Transverse colon (tissue), 4 donors: Measurements from ENCODE around the gene CIT.

Experiments
- POLR2A ChIP-seq: fragments of 450-650 bp; IDR thresholded peaks from one replicate; pipeline ENCODE4 v1.6.1; 2016; ENCODE audit warnings: antibody characterized with exemption, mild to moderate bottlenecking, moderate library complexity
- POLR2AphosphoS5 ChIP-seq, 3 donors: sonication (generic); formaldehyde crosslinking; IDR thresholded peaks; one replicate each; pipeline ENCODE4 v1.6.1; 2016; ENCODE audit warnings: antibody characterized with exemption in 3 of 3
- TF ChIP-seq, protein P1 (sequence below), 5 experiments: fragments of 200-600 bp in 3 of 5; fragments of 450-650 bp in 2 of 5; sonication (generic) in 3 of 5; IDR thresholded peaks; 1 replicate in 2 of 5; 2 replicates in 3 of 5; pipeline ENCODE4 v1.5.1; 2016 to 2017; ENCODE audit warnings: antibody characterized with exemption in 5 of 5, inconsistent platforms in 3 of 5, mild to moderate bottlenecking in 2 of 5, moderate library complexity in 1 of 5

DNA sequence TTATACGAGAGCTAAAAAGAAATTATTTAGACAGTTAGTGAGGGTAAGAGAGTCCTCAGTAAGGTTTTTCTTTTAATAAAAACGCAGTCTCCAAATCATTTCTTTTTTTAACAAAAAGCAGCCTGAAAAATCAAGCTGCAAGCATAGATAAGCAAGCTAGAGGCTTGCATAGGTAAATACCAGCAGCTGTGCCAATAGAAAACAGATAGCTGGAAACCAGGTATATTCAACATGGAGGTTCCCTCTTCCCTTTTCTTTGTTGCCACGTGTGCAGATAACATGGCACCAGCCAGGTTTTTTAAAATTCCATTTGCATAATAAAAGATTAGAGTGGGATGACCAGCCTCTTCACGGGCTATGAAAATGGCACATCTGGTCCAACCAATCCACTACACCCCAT, 215.2 kb downstream of the CIT start:
- TF ChIP-seq, protein P1, sequence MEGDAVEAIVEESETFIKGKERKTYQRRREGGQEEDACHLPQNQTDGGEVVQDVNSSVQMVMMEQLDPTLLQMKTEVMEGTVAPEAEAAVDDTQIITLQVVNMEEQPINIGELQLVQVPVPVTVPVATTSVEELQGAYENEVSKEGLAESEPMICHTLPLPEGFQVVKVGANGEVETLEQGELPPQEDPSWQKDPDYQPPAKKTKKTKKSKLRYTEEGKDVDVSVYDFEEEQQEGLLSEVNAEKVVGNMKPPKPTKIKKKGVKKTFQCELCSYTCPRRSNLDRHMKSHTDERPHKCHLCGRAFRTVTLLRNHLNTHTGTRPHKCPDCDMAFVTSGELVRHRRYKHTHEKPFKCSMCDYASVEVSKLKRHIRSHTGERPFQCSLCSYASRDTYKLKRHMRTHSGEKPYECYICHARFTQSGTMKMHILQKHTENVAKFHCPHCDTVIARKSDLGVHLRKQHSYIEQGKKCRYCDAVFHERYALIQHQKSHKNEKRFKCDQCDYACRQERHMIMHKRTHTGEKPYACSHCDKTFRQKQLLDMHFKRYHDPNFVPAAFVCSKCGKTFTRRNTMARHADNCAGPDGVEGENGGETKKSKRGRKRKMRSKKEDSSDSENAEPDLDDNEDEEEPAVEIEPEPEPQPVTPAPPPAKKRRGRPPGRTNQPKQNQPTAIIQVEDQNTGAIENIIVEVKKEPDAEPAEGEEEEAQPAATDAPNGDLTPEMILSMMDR (IDR thresholded peaks at IDR 0.05): no peak
- no peak for TF ChIP-seq POLR2AphosphoS5 (IDR thresholded peaks at IDR 0.05)
- TF ChIP-seq POLR2A: no peak
